ENCODE data around the gene HCFC1. TPM values are rescaled to one million over a fixed set of nuclear protein-coding genes. Genes with fewer than 3 reads are reported as not detected.

HCFC1 gene
- total and polyA plus RNA-seq, 2 experiments from 2014 or later: 12.6 to 26.4 TPM

DNA sequence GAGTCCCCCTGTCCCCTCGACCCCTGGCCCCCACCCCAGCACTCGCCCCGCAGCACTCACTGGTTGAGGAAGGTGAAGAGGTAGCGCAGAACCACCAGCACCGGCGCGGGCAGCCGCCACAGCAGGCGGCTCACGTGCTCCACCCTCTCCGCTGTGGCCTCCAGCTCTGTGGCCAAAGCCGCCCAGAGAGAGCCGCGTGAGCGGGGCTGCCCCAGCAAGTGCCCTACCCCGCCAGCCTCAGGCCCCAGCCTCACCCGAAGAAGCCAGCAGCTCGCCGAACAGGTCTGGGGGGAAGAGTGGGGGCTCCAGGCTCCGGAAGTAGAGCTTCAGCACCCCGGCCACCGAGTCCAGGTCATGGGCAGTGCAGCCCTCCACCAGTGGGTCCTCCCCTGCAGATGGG, 61.2 kb downstream of the HCFC1 start:
- H2AFZ ChIP-seq: no peak overlapping the region
- H3F3A ChIP-seq (ENCODE audit: insufficient read depth): no peaks in the 10 kb centered on the region
- no peaks in the 10 kb centered on the region for H4K20me1 ChIP-seq (ENCODE audit: insufficient read depth)
- H3K79me2 ChIP-seq (ENCODE audit: insufficient read depth): no peaks in the 10 kb centered on the region
- H3K4me3 ChIP-seq: no peak overlapping the region
- no peak overlapping the region for H3K4me2 ChIP-seq (ENCODE audit: unreplicated experiment)
- in situ Hi-C loops (cut with MboI): no loop called here
- no peaks in the 10 kb centered on the region for H3K27me3 ChIP-seq (replicated peaks; ENCODE audit: insufficient read depth)
- no peaks in the 10 kb centered on the region for H3K9me3 ChIP-seq (ENCODE audit: low read depth)
- H3K4me1 ChIP-seq (ENCODE audit: insufficient read depth): no peaks in the 10 kb centered on the region
- TF ChIP-seq EZH2phosphoT487 (IDR thresholded peaks at IDR 0.05; ENCODE audit: insufficient read depth, low read depth) (no peak), EZH2 (IDR thresholded peaks at IDR 0.05; ENCODE audit: insufficient read depth, poor library complexity, severe bottlenecking) (no peak)
- no peak overlapping the region for H3K9ac ChIP-seq
- DNase-seq: no peak
- H3K27ac ChIP-seq: no peak overlapping the region
- no peaks in the 10 kb centered on the region for H3K36me3 ChIP-seq (ENCODE audit: low read depth)
- WGBS, 2 experiments (ENCODE audit: low coverage in 1 of 2, low lambda C conversion rate in 2 of 2, missing lambda C conversion rate in 2 of 2): 76 to 77% methylated on average over 6 to 15 of the region's 22 CpGs
- no peaks in the 10 kb centered on the region for H3K9me2 ChIP-seq (ENCODE audit: insufficient read depth)

- no peak overlapping the region for H3K4me2 ChIP-seq (ENCODE audit: unreplicated experiment)
- no peaks in the 10 kb centered on the region for H3K9me3 ChIP-seq (ENCODE audit: low read depth)
- TF ChIP-seq EZH2phosphoT487 (IDR thresholded peaks at IDR 0.05; ENCODE audit: insufficient read depth, low read depth) (no peak), EZH2 (IDR thresholded peaks at IDR 0.05; ENCODE audit: insufficient read depth, poor library complexity, severe bottlenecking) (no peak)
- H3K27ac ChIP-seq: no peak overlapping the region
- no peaks in the 10 kb centered on the region for H3K27me3 ChIP-seq (replicated peaks; ENCODE audit: insufficient read depth)
- H3K4me1 ChIP-seq (ENCODE audit: insufficient read depth): no peaks in the 10 kb centered on the region
- H2AFZ ChIP-seq: no peak overlapping the region
- H3K9ac ChIP-seq: no peak overlapping the region
- 86 to 88% methylated on average over 8 to 22 of the region's 25 CpGs for WGBS, 2 experiments (ENCODE audit: low coverage in 1 of 2, low lambda C conversion rate in 2 of 2, missing lambda C conversion rate in 2 of 2)
- no peak for DNase-seq
- H3K4me3 ChIP-seq: no peak overlapping the region
- H4K20me1 ChIP-seq (ENCODE audit: insufficient read depth): no peaks in the 10 kb centered on the region
- H3K9me2 ChIP-seq (ENCODE audit: insufficient read depth): no peaks in the 10 kb centered on the region
- in situ Hi-C loops (cut with MboI): no loop called here
- no peaks in the 10 kb centered on the region for H3K36me3 ChIP-seq (ENCODE audit: low read depth)
- no peaks in the 10 kb centered on the region for H3K79me2 ChIP-seq (ENCODE audit: insufficient read depth)
- no peaks in the 10 kb centered on the region for H3F3A ChIP-seq (ENCODE audit: insufficient read depth)
Observed at GRCh38 chrX:153909980-153910360, 61.6 kb downstream of the HCFC1 start.

GRCh38 chrX:153909024-153909979, 62.3 kb downstream of the HCFC1 start:
- DNase-seq: no peak
- no peak overlapping the region for H3K4me3 ChIP-seq
- no peaks in the 10 kb centered on the region for H3K79me2 ChIP-seq (ENCODE audit: insufficient read depth)
- no peaks in the 10 kb centered on the region for H3K9me2 ChIP-seq (ENCODE audit: insufficient read depth)
- H2AFZ ChIP-seq: no peak overlapping the region
- WGBS, 2 experiments (ENCODE audit: low coverage in 1 of 2, low lambda C conversion rate in 2 of 2, missing lambda C conversion rate in 2 of 2): 57 to 75% methylated on average over 11 to 25 of the region's 37 CpGs
- no peaks in the 10 kb centered on the region for H4K20me1 ChIP-seq (ENCODE audit: insufficient read depth)
- H3K4me1 ChIP-seq (ENCODE audit: insufficient read depth): no peaks in the 10 kb centered on the region
- H3K27ac ChIP-seq: no peak overlapping the region
- no peaks in the 10 kb centered on the region for H3K36me3 ChIP-seq (ENCODE audit: low read depth)
- no peaks in the 10 kb centered on the region for H3K27me3 ChIP-seq (replicated peaks; ENCODE audit: insufficient read depth)
- H3K9ac ChIP-seq: no peak overlapping the region
- in situ Hi-C loops (cut with MboI): no loop called here
- H3K9me3 ChIP-seq (ENCODE audit: low read depth): no peaks in the 10 kb centered on the region
- no peak overlapping the region for H3K4me2 ChIP-seq (ENCODE audit: unreplicated experiment)
- TF ChIP-seq EZH2phosphoT487 (IDR thresholded peaks at IDR 0.05; ENCODE audit: insufficient read depth, low read depth): no peak
- TF ChIP-seq EZH2 (IDR thresholded peaks at IDR 0.05; ENCODE audit: insufficient read depth, poor library complexity, severe bottlenecking): no peak
- no peaks in the 10 kb centered on the region for H3F3A ChIP-seq (ENCODE audit: insufficient read depth)

DNA sequence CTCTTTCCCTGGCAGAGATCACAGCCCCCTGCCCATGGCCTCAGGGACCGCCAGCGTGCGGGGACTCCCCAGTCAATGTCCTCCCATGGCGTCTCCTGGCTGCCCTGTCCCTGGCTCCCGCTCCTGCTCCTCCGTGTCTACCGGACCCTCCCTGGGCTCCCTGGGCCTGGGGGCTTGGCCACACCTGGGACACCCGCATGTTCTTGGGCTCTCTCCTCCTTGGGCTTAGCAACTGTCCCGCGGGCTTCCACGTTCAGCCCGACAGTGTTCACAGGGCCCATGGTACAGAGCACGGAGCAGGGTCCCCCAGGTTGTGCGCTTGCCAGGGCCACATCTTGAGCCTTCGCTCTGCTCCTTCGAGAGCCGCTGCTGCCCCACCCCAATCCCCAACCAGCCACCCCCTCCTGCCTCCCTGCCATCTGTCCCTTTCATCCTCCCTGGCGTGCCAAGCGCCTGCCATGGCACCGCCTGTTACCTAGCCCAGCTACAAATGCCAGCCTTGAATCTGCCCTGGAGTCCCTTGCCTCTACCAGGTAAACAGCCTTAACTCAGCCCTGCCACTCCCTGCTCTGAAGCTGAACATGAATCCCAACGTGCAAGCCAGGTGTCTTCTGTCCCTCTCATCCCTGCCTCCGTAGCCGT, 63.3 kb downstream of the HCFC1 start:
- no peaks in the 10 kb centered on the region for H3K9me2 ChIP-seq (ENCODE audit: insufficient read depth)
- WGBS, 2 experiments (ENCODE audit: low coverage in 1 of 2, low lambda C conversion rate in 2 of 2, missing lambda C conversion rate in 2 of 2): 75 to 86% methylated on average over 10 to 18 of the region's 23 CpGs
- no peak overlapping the region for H3K4me2 ChIP-seq (ENCODE audit: unreplicated experiment)
- DNase-seq: no peak
- H2AFZ ChIP-seq: no peak overlapping the region
- H3K79me2 ChIP-seq (ENCODE audit: insufficient read depth): no peaks in the 10 kb centered on the region
- H3K27me3 ChIP-seq (replicated peaks; ENCODE audit: insufficient read depth): no peaks in the 10 kb centered on the region
- no peak overlapping the region for H3K27ac ChIP-seq
- no peaks in the 10 kb centered on the region for H3K4me1 ChIP-seq (ENCODE audit: insufficient read depth)
- TF ChIP-seq EZH2 (IDR thresholded peaks at IDR 0.05; ENCODE audit: insufficient read depth, poor library complexity, severe bottlenecking) (no peak), EZH2phosphoT487 (IDR thresholded peaks at IDR 0.05; ENCODE audit: insufficient read depth, low read depth) (no peak)
- no peak overlapping the region for H3K4me3 ChIP-seq
- H3K9ac ChIP-seq: no peak overlapping the region
- H3K36me3 ChIP-seq (ENCODE audit: low read depth): no peaks in the 10 kb centered on the region
- H3F3A ChIP-seq (ENCODE audit: insufficient read depth): no peaks in the 10 kb centered on the region
- no peaks in the 10 kb centered on the region for H4K20me1 ChIP-seq (ENCODE audit: insufficient read depth)
- in situ Hi-C loops (cut with MboI): no loop called here
- no peaks in the 10 kb centered on the region for H3K9me3 ChIP-seq (ENCODE audit: low read depth)
